ENCODE results near the gene FRMD4B.

Gene FRMD4B

GRCh38 chr3:69403454-69403853 lies 17.6 kb upstream of the FRMD4B start:
- no peak for DNase-seq

- no peak for DNase-seq
These were observed 14.8 kb upstream of the FRMD4B start for GRCh38 chr3:69400683-69401082.

- DNase-seq: no peak
These were observed 7.0 kb upstream of the FRMD4B start for GRCh38 chr3:69392850-69393249.

DNA sequence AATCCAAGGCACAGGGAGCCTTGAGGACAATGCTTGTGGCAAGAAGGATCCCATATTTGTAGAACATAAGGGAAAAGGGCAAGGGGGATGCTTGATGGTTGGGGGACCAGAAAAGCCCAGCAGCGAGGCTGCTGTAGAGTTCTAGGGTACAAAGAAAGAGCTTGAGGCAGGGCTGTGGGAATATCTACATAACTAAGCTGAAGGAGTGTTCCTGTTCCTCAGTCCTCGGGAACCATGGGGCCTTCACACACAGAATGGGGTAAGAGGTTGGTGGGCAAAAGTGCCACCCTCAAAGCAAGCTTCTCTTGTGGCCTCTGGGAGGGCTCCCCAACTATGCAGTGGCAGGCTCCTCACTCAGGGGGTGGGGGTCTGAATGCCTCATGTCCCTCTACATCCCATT lies 6.5 kb upstream of the FRMD4B start:
- DNase-seq: no peak

DNA sequence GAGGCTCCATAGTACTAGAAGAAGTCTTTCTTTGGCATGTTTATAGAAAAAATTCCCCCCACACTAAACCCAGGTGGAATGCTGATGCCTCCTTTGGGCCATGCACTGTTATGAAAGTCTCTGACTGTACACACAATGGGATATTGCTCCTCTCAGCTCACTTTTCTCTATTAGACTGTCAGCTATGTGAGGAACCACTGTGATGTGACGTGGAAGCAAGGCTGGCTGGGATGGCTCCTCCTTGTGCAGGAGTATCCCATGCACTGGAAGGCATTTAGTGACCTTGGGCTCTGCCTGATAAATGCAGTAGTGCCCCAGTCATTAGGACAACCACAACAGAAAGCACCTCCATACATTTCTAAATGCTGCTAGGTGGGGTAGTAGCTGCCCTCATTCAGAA lies 5.7 kb upstream of the FRMD4B start:
- no peak for DNase-seq

DNA sequence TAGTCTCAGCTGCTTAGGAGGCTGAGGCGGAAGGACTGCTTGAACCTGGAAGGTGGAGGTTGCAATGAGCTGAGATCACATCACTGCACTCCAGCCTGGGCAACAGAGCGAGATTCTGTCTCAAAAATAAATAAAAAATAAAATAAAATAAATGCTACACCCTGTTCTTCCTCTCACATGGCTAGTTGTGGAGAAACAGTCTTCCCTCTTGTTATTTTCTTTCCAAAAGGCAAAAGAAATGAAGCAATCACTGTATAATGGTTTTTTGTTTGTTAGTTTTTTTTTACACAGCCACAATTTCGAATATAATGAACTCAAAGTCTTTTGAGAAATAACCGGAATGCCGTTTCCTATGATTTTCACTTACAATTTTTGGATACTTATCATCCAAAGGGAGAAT lies 4.9 kb upstream of the FRMD4B start:
- DNase-seq: no peak

- DNase-seq: no peak
These were observed 3.8 kb upstream of the FRMD4B start for GRCh38 chr3:69389520-69390248.

DNA sequence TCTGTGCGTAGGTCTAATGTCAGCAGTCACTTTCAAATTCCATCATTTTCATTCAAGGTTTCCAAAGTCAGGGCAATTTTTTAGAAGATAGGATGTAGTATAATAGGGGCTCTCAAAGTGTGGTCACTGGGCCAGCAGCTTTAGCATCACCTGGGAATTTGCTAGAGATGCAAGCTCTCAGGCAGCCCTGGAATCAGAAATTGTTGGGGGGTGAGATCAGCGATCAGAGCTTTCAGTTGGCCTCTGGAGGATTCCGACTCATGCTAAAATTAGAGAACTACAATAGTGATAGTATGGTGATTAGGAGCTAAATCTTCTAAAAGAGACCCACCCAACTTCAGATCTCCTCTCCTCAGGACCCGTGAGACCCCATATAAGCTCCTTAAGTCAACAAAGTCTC lies 2.4 kb upstream of the FRMD4B start:
- DNase-seq: no peak

DNA sequence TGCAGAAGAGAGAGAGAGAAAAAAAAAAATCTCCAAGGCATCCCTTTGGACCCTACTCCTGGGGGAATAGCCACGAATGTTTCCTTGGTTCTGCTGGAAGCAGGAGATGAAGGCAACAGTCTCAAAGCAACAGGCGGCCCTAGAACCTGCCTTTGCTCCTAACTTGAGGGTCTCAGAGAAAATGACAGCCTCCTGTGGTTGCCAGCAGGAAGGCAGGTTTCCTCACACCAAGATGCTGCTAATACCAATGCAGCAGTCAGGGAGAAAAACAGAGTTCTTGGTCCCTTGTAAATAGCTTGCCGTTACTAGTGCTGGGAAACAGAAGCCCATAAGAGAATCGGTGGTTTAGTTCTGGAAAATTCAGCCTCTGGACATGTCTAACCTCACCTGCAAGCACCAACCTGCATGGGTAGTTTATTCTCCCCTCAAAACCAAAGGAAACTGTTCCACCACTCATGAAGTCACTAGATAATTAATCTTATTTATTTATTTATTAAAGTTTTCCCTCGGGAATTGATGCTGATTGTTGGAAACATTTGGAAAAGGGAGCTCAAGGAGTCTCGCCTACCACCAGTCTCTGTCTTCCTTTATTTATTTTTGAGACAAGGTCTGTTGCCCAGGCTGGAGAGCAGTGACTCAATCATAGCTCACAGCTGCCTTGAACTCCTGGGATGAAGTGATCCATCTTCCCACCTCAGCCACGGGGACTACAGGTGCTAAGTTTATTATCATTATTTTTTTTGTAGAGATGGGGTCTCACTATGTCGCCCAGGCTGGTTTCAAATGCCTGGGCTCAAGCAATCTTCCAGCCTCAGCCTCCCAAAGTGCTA lies 883 bp upstream of the FRMD4B start:
- DNase-seq: no peak

DNA sequence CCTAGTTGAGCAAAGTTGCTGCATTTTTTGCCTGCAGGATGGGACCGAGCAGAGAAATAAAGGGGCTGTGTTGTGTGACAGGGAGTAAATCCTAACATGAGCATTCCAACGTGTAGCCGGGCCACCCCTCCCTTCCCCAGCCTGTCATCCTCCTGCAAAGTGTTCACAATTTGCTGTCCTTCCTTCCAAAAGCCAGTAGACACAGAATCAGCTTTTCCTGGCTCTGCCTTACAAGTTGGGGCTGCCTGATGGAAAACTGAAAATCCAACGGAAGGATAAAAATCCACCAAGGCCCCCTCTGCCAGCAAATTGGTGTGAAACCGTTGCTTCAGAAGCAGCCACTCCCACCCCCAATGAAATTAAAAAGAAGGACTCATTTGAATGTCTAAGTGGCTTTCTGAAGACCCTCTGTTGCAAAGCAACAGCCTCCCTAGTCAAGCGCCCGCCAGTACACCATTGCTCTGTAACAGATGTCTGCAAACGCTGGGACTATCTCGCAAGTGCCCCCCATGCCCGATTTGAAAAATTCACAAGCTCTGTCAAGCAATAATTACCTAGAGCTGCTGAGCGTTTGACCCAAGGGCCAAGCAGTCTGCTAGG lies 665 bp downstream of the FRMD4B start:
- DNase-seq: no peak

DNA sequence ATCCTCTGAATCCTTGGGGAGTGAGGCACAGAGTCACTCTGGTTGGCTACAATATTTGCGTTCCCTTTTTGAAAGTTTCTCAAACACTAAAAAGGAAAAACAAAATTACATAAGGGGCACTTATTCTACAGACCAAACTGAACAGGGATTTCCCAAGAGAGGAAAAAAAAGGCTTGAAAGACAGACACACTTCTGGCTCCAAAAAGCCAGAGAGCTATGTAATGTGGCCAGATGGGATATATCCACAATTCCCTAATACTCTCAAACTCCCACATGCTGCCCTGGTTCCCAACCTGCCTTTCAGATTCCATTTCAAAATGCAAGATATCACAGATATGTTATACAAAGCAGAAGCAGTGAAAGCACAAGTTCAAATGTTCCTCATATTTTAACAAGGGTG lies 1.6 kb downstream of the FRMD4B start:
- DNase-seq: no peak

DNA sequence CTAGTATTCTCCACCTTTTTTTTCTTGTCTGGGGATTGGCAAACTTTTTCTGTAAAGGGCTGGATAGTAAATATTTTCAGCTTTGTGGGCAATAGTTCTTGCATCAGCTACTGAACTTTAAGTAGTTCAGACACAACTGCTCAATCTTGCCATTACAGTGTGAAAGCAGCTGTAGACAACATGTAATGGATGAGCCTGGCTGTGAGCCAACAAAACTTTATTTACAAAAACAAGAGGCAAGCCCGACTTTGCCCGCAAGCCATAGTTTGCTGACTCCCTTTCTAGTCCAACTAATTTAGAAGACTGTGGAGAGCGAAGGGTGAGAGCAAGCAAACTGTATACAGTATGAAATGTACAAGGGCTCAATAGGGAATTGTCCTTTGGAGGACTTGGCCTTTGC lies 6.2 kb downstream of the FRMD4B start:
- peak; percentile 62 for DNase-seq

DNA sequence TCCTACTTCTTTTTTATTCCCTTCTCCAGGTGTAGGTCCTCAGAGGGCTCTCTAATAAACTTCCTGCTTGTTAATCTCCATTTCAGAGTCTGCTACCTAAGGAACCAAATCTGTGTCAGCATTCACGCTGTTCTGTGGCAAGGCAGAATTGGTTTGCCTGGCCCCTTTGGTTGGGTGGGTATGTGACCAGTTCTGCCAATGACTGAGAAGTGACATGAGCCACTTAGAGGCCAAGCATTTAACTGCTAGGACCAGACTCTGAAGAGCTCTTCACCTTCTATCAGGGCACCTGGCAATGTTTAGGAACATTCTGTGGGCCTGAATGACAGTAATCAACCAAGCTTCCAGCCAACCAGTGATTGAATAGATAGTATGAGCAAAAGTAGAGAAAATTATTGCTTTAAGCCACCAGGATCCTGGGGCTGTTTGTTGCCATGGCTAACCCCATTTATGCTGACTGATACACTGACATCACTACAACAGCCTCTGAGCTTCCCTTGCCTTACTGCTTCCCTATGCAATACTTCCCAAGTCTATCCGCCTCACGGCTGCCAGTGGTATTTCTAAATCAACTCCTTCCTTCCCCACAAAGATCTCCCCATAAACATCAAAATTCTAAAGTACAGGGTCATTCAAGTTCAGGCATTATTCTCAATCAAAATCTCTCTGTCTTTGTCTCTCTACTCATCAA lies 7.6 kb downstream of the FRMD4B start:
- no peak for DNase-seq

DNA sequence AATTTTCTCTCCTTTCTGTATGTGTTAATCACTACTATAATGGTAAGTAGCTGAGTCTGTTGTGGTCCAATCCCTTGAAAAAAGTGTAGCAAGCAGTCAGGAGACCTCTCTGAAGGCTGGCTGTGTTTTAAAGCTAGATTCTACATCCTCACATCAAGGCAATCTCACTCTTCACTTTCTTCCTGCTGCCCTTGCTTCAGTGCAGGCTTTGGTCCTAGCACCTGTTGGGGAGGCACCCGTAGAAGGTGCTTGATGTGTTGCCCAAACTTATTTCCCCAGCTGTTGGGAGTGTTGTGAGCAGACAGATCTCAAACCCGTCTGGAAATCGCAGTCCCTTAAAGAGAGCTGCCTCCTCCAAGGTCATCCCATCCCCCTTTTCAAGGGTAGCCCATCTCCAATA lies 8.6 kb downstream of the FRMD4B start:
- no peak for DNase-seq

- no peak for DNase-seq
These were observed 9.2 kb downstream of the FRMD4B start for GRCh38 chr3:69376731-69377130.

GRCh38 chr3:69371816-69372215 lies 14.1 kb downstream of the FRMD4B start:
- DNase-seq: no peak

DNA sequence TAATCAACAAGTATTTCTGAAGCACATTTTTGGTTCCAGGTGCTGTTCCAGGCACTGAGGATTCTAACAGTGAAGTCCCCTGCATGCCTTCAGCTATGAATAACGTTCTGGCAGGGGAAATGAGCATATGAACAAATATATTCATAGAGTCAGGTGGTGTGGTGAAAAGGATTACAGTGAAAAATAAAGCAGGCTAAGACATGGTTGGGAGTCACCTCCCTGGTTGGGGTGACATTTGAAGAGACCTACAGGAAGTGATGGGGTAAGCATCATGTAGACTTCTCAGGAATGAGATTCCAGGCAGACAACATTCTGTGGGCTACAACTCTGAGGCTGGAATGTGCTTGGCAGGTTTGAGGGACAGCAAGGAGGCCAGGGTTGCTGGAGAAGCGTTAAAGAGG lies 15.0 kb downstream of the FRMD4B start:
- no peak for DNase-seq

GRCh38 chr3:69370156-69370883 lies 15.6 kb downstream of the FRMD4B start:
- no peak for DNase-seq

GRCh38 chr3:69368129-69368741 lies 17.7 kb downstream of the FRMD4B start:
- DNase-seq: no peak

- DNase-seq: no peak
These were observed 18.3 kb downstream of the FRMD4B start for GRCh38 chr3:69367586-69367985.

DNA sequence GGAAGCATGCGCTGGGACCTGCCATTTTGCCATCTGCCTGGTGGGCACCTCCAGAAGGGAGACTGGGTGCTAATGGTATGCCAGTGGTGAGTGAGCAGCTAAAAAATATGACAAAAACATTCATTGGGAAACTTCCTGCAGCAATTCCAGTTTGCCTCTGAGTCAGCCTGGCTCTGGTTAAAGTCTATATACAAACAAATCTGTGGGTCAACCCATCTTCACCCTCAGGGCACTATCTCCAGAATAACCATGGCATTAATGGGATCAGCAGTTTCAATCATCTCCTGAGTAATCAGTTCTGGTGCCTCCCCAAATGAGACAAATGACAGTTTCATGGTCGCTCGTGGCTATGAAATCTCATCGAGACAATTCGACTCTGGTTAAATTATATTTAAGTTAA lies 21.5 kb downstream of the FRMD4B start:
- no peak for DNase-seq

DNA sequence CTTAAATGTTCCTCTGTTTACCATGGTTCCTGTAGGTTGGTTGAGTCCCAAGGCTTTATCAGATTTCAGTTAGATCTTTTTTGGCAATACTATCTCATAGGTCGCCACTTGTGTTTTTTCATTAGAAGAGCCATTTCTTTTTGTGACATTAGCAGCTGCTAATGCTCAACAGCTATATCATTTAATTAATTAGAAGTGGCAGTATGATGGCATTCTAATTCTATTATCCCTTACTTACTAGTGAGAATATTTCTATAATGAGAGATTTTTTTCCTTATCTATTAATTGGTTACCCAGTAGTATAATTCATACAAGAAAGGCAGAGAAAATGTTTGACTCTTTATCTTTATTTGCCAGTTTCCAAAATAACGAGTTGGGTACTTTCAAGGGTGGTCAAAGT lies 25.2 kb downstream of the FRMD4B start:
- no peak for DNase-seq
